ENCODE results near the gene JAKMIP1.

The JAKMIP1 gene

GRCh38 chr4:6059375-6059805 is 141.0 kb downstream of the JAKMIP1 start:
- no peak for TF ChIP-seq CTCF (IDR thresholded peaks at IDR 0.05; ENCODE audit: low read depth, low read length)
- DNase-seq (ENCODE audit: extremely low read depth, low read depth) = no peak

GRCh38 chr4:6058531-6059374 is 141.6 kb downstream of the JAKMIP1 start:
- DNase-seq (ENCODE audit: extremely low read depth, low read depth) = no peak
- TF ChIP-seq CTCF (IDR thresholded peaks at IDR 0.05; ENCODE audit: low read depth, low read length) = no peak

GRCh38 chr4:6056976-6057766 is 143.2 kb downstream of the JAKMIP1 start:
- no peak for TF ChIP-seq CTCF (IDR thresholded peaks at IDR 0.05; ENCODE audit: low read depth, low read length)
- no peak for DNase-seq (ENCODE audit: extremely low read depth, low read depth)

- TF ChIP-seq CTCF (IDR thresholded peaks at IDR 0.05; ENCODE audit: low read depth, low read length) = no peak
- DNase-seq (ENCODE audit: extremely low read depth, low read depth) = no peak
These were observed 144.9 kb downstream of the JAKMIP1 start for GRCh38 chr4:6055436-6055835.

GRCh38 chr4:6055030-6055429 is 145.3 kb downstream of the JAKMIP1 start:
- TF ChIP-seq CTCF (IDR thresholded peaks at IDR 0.05; ENCODE audit: low read depth, low read length) = no peak
- DNase-seq (ENCODE audit: extremely low read depth, low read depth) = no peak

- DNase-seq (ENCODE audit: extremely low read depth, low read depth) = no peak
- TF ChIP-seq CTCF (IDR thresholded peaks at IDR 0.05; ENCODE audit: low read depth, low read length) = no peak
These were observed 146.0 kb downstream of the JAKMIP1 start for GRCh38 chr4:6054162-6054922.
